Type B pancreatic cell (in vitro differentiated cells): Measurements from ENCODE around the gene AGPS. TPM values are rescaled to one million over a fixed set of nuclear protein-coding genes. Genes with fewer than 3 reads are reported as not detected.
"Not testable (repeated sequence)": the region's sequence is repeated elsewhere in the genome, so short reads cannot be mapped to it uniquely, and the experiment has no call there.

Source experiments
- DNase-seq: peaks from one replicate; pipeline ENCODE4 v3.0.0; 2021; ENCODE audit warnings: mixed read lengths; ENCODE audit not compliant: unreplicated experiment; ENCODE audit errors: extremely low spot score
- H3K27ac Mint-ChIP-seq: 2 replicates; pipeline ENCODE4 v1.8.0; 2021; ENCODE audit warnings: mild to moderate bottlenecking, mixed read lengths
- H3K27me3 Mint-ChIP-seq: 2 replicates; pipeline ENCODE4 v1.8.0; 2021; ENCODE audit warnings: mixed read lengths
- H3K36me3 Mint-ChIP-seq: 2 replicates; pipeline ENCODE4 v1.8.0; 2021; ENCODE audit warnings: mixed read lengths
- H3K4me1 Mint-ChIP-seq: one replicate; pipeline ENCODE4 v1.8.0; 2021; ENCODE audit warnings: mixed read lengths; ENCODE audit not compliant: unreplicated experiment
- H3K4me3 Mint-ChIP-seq: 2 replicates; pipeline ENCODE4 v1.8.0; 2021; ENCODE audit warnings: mild to moderate bottlenecking, mixed read lengths
- H3K9me3 Mint-ChIP-seq: 2 replicates; pipeline ENCODE4 v1.8.0; 2021; ENCODE audit warnings: mixed read lengths
- CTCF ChIP-seq: fragments of 200-600 bp; sonication (generic); conservative IDR thresholded peaks from 2 replicates; pipeline ENCODE4 v1.5.0; 2021; ENCODE audit warnings: antibody characterized with exemption, mild to moderate bottlenecking
- total RNA-seq: library from RNA; stranded (reverse); gene quantifications from 2 replicates; pipeline ENCODE4 v1.2.1, GENCODE V29; 2021; ENCODE audit warnings: low replicate concordance

The AGPS gene
- total RNA-seq, 1 donor from 2014 or later, result 52.1 TPM

- Mint-ChIP-seq H3K27ac (no peak overlapping the region), H3K4me3 (no peak overlapping the region), H3K36me3 (peaks cover 10% of the 10 kb centered on the region), H3K27me3 (no peaks in the 10 kb centered on the region), H3K9me3 (peaks cover 9% of the 10 kb centered on the region), H3K4me1 (peaks cover 15% of the 10 kb centered on the region)
- no peak for TF ChIP-seq CTCF
- no peak for DNase-seq
These were observed 154.5 kb downstream of the AGPS start for GRCh38 chr2:177547122-177547521.

GRCh38 chr2:177547772-177548171 is 155.2 kb downstream of the AGPS start:
- Mint-ChIP-seq H3K4me1 (peaks cover 14% of the 10 kb centered on the region), H3K36me3 (peaks cover 10% of the 10 kb centered on the region), H3K27me3 (no peaks in the 10 kb centered on the region), H3K9me3 (peaks cover 9% of the 10 kb centered on the region), H3K27ac (no peak overlapping the region), H3K4me3 (no peak overlapping the region)
- no peak for DNase-seq
- no peak for TF ChIP-seq CTCF

GRCh38 chr2:177548636-177549035 is 156.1 kb downstream of the AGPS start:
- H3K4me3 Mint-ChIP-seq, result no peak overlapping the region
- no peak overlapping the region for H3K27ac Mint-ChIP-seq
- DNase-seq, result no peak
- H3K4me1 Mint-ChIP-seq, result peaks cover 13% of the 10 kb centered on the region
- no peak for TF ChIP-seq CTCF
- no peaks in the 10 kb centered on the region for H3K27me3 Mint-ChIP-seq
- peaks cover 9% of the 10 kb centered on the region for H3K9me3 Mint-ChIP-seq
- H3K36me3 Mint-ChIP-seq, result peaks cover 10% of the 10 kb centered on the region

- no peaks in the 10 kb centered on the region for H3K27me3 Mint-ChIP-seq
- H3K4me1 Mint-ChIP-seq, result peaks cover 13% of the 10 kb centered on the region
- DNase-seq, result no peak
- peaks cover 9% of the 10 kb centered on the region for H3K9me3 Mint-ChIP-seq
- H3K4me3 Mint-ChIP-seq, result peak overlapping the region; percentile 67
- H3K27ac Mint-ChIP-seq, result no peak overlapping the region
- TF ChIP-seq CTCF, result no peak
- H3K36me3 Mint-ChIP-seq, result peaks cover 10% of the 10 kb centered on the region
These were observed 156.6 kb downstream of the AGPS start for GRCh38 chr2:177549171-177549570.

- H3K4me1 Mint-ChIP-seq, result peaks cover 13% of the 10 kb centered on the region
- TF ChIP-seq CTCF, result no peak
- H3K4me3 Mint-ChIP-seq, result peak overlapping the region; percentile 70
- H3K27ac Mint-ChIP-seq, result no peak overlapping the region
- peaks cover 10% of the 10 kb centered on the region for H3K36me3 Mint-ChIP-seq
- H3K9me3 Mint-ChIP-seq, result peaks cover 9% of the 10 kb centered on the region
- no peak for DNase-seq
- no peaks in the 10 kb centered on the region for H3K27me3 Mint-ChIP-seq
These were observed 158.0 kb downstream of the AGPS start for GRCh38 chr2:177550264-177551200.

GRCh38 chr2:177551360-177551759 is 158.8 kb downstream of the AGPS start:
- H3K4me1 Mint-ChIP-seq, result peaks cover 13% of the 10 kb centered on the region
- H3K27ac Mint-ChIP-seq, H3K9me3 Mint-ChIP-seq, H3K27me3 Mint-ChIP-seq, DNase-seq, H3K36me3 Mint-ChIP-seq: not testable (repeated sequence)
- peak overlapping the region; percentile 70 for H3K4me3 Mint-ChIP-seq
